ENCODE data around the gene USP24. TPM values are rescaled to one million over a fixed set of nuclear protein-coding genes. Genes with fewer than 3 reads are reported as not detected.

The USP24 gene
- total and polyA plus RNA-seq, 10 of the 15 experiments (the other 5 are each of a cell fraction or from before 2014, with no cell fraction given), result 4.6 to 36.5 (median 25.3) TPM

DNA sequence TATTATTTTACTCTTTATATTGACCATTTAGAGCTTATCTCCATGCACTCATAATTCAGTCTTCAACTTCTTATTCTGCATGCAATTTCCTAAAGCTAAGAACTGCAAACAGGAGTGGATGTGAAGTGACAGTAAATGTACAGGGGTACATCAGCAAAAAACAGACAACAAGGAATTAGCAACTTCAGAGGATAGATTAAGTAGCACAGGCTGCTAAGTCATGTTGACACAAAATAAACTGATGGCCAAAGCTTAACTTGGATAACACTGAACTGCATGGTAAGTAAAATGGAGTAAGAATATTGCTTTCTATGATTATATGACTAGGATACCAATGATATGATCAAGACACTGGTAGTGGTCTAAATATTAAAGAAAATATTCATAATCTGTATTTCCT, 66.5 kb downstream of the USP24 start:
- in situ Hi-C loops (cut with MboI), result no loop called here
- intact Hi-C loops (cut with micrococcal nuclease; ENCODE audit: unreplicated experiment), result loop anchor here (10.0 kb wide), 1 partner anchor 1436 kb away; no protein-coding TSS in a partner anchor
- peaks cover 11% of the 10 kb centered on the region; the same call in 1 of the 2 replicates for H3K4me1 ChIP-seq (ENCODE audit: control insufficient read depth, insufficient read depth, low read length)
- H3K4me2 ChIP-seq (ENCODE audit: control insufficient read depth, insufficient read depth), result no peak overlapping the region
- SMC1A ChIA-PET (ENCODE audit: uncharacterized antibody, unreplicated experiment), result interaction anchor here (1.0 to 1.6 kb wide), 8 partner anchors 9 to 189 kb away, joined by 3 to 8 read pairs (median 4); no protein-coding TSS in a partner anchor
- H3K27ac ChIP-seq (ENCODE audit: control insufficient read depth, insufficient read depth), result no peak overlapping the region
- H3K79me2 ChIP-seq (ENCODE audit: control insufficient read depth, insufficient read depth, low read length), result no peaks in the 10 kb centered on the region
- no peak overlapping the region for H2AFZ ChIP-seq (ENCODE audit: control insufficient read depth, low read depth, low read length)
- TF ChIP-seq, protein P1, sequence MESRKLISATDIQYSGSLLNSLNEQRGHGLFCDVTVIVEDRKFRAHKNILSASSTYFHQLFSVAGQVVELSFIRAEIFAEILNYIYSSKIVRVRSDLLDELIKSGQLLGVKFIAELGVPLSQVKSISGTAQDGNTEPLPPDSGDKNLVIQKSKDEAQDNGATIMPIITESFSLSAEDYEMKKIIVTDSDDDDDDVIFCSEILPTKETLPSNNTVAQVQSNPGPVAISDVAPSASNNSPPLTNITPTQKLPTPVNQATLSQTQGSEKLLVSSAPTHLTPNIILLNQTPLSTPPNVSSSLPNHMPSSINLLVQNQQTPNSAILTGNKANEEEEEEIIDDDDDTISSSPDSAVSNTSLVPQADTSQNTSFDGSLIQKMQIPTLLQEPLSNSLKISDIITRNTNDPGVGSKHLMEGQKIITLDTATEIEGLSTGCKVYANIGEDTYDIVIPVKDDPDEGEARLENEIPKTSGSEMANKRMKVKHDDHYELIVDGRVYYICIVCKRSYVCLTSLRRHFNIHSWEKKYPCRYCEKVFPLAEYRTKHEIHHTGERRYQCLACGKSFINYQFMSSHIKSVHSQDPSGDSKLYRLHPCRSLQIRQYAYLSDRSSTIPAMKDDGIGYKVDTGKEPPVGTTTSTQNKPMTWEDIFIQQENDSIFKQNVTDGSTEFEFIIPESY (IDR thresholded peaks at IDR 0.05), result no peak
- no peak for TF ChIP-seq NBN (IDR thresholded peaks at IDR 0.05)
- no peak for TF ChIP-seq SMARCA5 (IDR thresholded peaks at IDR 0.05)
- no peak for TF ChIP-seq PAX5 (IDR thresholded peaks at IDR 0.05; ENCODE audit: borderline replicate concordance, low read depth, low read length)
- TF ChIP-seq, protein P2, sequence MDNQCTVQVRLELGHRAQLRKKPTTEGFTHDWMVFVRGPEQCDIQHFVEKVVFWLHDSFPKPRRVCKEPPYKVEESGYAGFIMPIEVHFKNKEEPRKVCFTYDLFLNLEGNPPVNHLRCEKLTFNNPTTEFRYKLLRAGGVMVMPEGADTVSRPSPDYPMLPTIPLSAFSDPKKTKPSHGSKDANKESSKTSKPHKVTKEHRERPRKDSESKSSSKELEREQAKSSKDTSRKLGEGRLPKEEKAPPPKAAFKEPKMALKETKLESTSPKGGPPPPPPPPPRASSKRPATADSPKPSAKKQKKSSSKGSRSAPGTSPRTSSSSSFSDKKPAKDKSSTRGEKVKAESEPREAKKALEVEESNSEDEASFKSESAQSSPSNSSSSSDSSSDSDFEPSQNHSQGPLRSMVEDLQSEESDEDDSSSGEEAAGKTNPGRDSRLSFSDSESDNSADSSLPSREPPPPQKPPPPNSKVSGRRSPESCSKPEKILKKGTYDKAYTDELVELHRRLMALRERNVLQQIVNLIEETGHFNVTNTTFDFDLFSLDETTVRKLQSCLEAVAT (IDR thresholded peaks at IDR 0.05), result no peak
- no peak for TF ChIP-seq BHLHE40 (IDR thresholded peaks at IDR 0.05; ENCODE audit: borderline replicate concordance in 1 of 2, low read depth in 2 of 2, low read length in 1 of 2)
- TF ChIP-seq EP300 (IDR thresholded peaks at IDR 0.05; ENCODE audit: borderline replicate concordance in 1 of 2, control insufficient read depth in 1 of 2, low read depth in 2 of 2, low read length in 2 of 2), result no peak
- no peak for TF ChIP-seq MTA2 (IDR thresholded peaks at IDR 0.05; ENCODE audit: low read depth)
- TF ChIP-seq NFYB (IDR thresholded peaks at IDR 0.05; ENCODE audit: insufficient read depth, low read depth, low read length), result no peak
- TF ChIP-seq, protein P3, sequence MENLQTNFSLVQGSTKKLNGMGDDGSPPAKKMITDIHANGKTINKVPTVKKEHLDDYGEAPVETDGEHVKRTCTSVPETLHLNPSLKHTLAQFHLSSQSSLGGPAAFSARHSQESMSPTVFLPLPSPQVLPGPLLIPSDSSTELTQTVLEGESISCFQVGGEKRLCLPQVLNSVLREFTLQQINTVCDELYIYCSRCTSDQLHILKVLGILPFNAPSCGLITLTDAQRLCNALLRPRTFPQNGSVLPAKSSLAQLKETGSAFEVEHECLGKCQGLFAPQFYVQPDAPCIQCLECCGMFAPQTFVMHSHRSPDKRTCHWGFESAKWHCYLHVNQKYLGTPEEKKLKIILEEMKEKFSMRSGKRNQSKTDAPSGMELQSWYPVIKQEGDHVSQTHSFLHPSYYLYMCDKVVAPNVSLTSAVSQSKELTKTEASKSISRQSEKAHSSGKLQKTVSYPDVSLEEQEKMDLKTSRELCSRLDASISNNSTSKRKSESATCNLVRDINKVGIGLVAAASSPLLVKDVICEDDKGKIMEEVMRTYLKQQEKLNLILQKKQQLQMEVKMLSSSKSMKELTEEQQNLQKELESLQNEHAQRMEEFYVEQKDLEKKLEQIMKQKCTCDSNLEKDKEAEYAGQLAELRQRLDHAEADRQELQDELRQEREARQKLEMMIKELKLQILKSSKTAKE (IDR thresholded peaks at IDR 0.05; ENCODE audit: low read depth, poor library complexity, severe bottlenecking), result no peak
- no peak for TF ChIP-seq ASH2L (IDR thresholded peaks at IDR 0.05; ENCODE audit: borderline replicate concordance, low read depth)
- TF ChIP-seq, protein P4, sequence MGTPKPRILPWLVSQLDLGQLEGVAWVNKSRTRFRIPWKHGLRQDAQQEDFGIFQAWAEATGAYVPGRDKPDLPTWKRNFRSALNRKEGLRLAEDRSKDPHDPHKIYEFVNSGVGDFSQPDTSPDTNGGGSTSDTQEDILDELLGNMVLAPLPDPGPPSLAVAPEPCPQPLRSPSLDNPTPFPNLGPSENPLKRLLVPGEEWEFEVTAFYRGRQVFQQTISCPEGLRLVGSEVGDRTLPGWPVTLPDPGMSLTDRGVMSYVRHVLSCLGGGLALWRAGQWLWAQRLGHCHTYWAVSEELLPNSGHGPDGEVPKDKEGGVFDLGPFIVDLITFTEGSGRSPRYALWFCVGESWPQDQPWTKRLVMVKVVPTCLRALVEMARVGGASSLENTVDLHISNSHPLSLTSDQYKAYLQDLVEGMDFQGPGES (IDR thresholded peaks at IDR 0.05), result no peak
- TF ChIP-seq MYC (IDR thresholded peaks at IDR 0.05; ENCODE audit: insufficient read depth, insufficient read length, insufficient replicate concordance, low read length, severe bottlenecking), result no peak
- TF ChIP-seq HCFC1 (IDR thresholded peaks at IDR 0.05; ENCODE audit: low read length), result no peak
- TF ChIP-seq HDGF (IDR thresholded peaks at IDR 0.05), result no peak
- no peak overlapping the region for H3K4me3 ChIP-seq
- H4K20me1 ChIP-seq (ENCODE audit: control insufficient read depth, insufficient read depth), result no peaks in the 10 kb centered on the region
- no peak overlapping the region for H3K9ac ChIP-seq (ENCODE audit: control insufficient read depth, insufficient read depth, low read length)
- FAIRE-seq (no peak), DNase-seq (ENCODE audit: low read depth, low spot score) (no peak), ATAC-seq (no peak)
- no peaks in the 10 kb centered on the region for H3K27me3 ChIP-seq (replicated peaks in 1 of 2; ENCODE audit: control insufficient read depth in 2 of 2, insufficient read depth in 2 of 2, low read length in 1 of 2)
- H3K9me3 ChIP-seq (replicated peaks; ENCODE audit: control insufficient read depth, insufficient read depth, low read length), result no peaks in the 10 kb centered on the region
- RAD21 ChIA-PET (ENCODE audit: unreplicated experiment), result interaction anchor here (0.6 to 1.4 kb wide), 6 partner anchors 10 to 129 kb away, joined by 3 to 7 read pairs (median 4); no protein-coding TSS in a partner anchor
- POLR2A ChIA-PET, result no interaction called here
- BruUV-seq (replicated peaks), result no TSS peak
- peaks cover 0 to 6% of the 10 kb centered on the region in 2 experiments; a peak in 3 of 4 replicates for H3K36me3 ChIP-seq (ENCODE audit: control insufficient read depth in 2 of 2, insufficient read depth in 2 of 2, low read length in 1 of 2)
- CTCF ChIA-PET, result interaction anchor here (0.6 to 3.0 kb wide), 12 partner anchors 8 to 136 kb away, joined by 3 to 24 read pairs (median 3); no protein-coding TSS in a partner anchor

Data from GM12878 (cell line).